Measurements from ENCODE around the gene SEC22A.

SEC22A gene

GRCh38 chr3:123262868-123263267, 61.1 kb downstream of the SEC22A start:
- no peaks in the 10 kb centered on the region for H3K9me3 ChIP-seq (ENCODE audit: low read length)
- no peaks in the 10 kb centered on the region for H4K20me1 ChIP-seq (ENCODE audit: insufficient read depth, low read length)
- no peaks in the 10 kb centered on the region for H3K4me1 ChIP-seq (ENCODE audit: insufficient read depth, low read length, severe bottlenecking)
- no peak overlapping the region for H3K4me3 ChIP-seq (ENCODE audit: low read depth, low read length, poor library complexity, severe bottlenecking)
- H3K4me2 ChIP-seq (ENCODE audit: low read length) = no peak overlapping the region
- no peaks in the 10 kb centered on the region for H3F3A ChIP-seq (ENCODE audit: insufficient read depth, low read length)
- H3K36me3 ChIP-seq (ENCODE audit: insufficient read depth, low read length) = peaks cover 22% of the 10 kb centered on the region
- no peak overlapping the region for H2AFZ ChIP-seq (ENCODE audit: low read length)
- no peaks in the 10 kb centered on the region for H3K9me2 ChIP-seq (ENCODE audit: low read depth, low read length)
- no peak overlapping the region for H3K9ac ChIP-seq (ENCODE audit: low read length)
- H3K27me3 ChIP-seq (ENCODE audit: insufficient read depth, low read length) = no peaks in the 10 kb centered on the region
- no peak for TF ChIP-seq EZH2 (IDR thresholded peaks at IDR 0.05; ENCODE audit: borderline replicate concordance, low read length)
- TF ChIP-seq CTCF (IDR thresholded peaks at IDR 0.05; ENCODE audit: low read length) = no peak
- H3K27ac ChIP-seq (ENCODE audit: low read depth, low read length, poor library complexity, severe bottlenecking) = no peak overlapping the region
- H3K79me2 ChIP-seq (ENCODE audit: insufficient read depth, low read length) = no peaks in the 10 kb centered on the region

DNA sequence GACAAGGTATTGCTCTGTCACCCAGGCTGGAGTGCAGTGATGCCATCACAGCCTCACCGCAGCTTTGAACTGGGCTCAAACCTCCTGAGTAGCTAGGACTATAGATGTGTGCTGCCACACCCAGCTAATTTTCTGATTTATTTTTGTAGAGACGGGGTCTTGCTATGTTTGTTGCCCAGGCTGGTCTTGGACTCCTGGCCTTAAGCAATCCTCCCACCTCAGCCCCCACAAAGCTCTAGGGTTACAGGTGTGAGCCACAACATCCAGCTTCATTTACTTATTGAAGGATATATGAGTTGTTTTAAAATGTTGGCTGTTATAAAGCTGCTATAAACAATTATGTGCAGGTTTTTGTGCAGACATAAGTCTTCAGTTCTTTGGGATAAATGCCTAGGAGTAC, 62.2 kb downstream of the SEC22A start:
- Histone ChIP-seq H3F3A (ENCODE audit: insufficient read depth, low read length) (no peaks in the 10 kb centered on the region), H3K79me2 (ENCODE audit: insufficient read depth, low read length) (no peaks in the 10 kb centered on the region), H3K36me3 (ENCODE audit: insufficient read depth, low read length) (peaks cover 22% of the 10 kb centered on the region), H3K4me1 (ENCODE audit: insufficient read depth, low read length, severe bottlenecking) (no peaks in the 10 kb centered on the region), H3K4me3 (ENCODE audit: low read depth, low read length, poor library complexity, severe bottlenecking) (no peak overlapping the region), H3K9ac (ENCODE audit: low read length) (no peak overlapping the region), H3K4me2 (ENCODE audit: low read length) (no peak overlapping the region), H3K9me3 (ENCODE audit: low read length) (no peaks in the 10 kb centered on the region), H3K27ac (ENCODE audit: low read depth, low read length, poor library complexity, severe bottlenecking) (no peak overlapping the region), H3K27me3 (ENCODE audit: insufficient read depth, low read length) (no peaks in the 10 kb centered on the region), H4K20me1 (ENCODE audit: insufficient read depth, low read length) (no peaks in the 10 kb centered on the region), H2AFZ (ENCODE audit: low read length) (no peak overlapping the region), H3K9me2 (ENCODE audit: low read depth, low read length) (no peaks in the 10 kb centered on the region)
- no peak for TF ChIP-seq CTCF (IDR thresholded peaks at IDR 0.05; ENCODE audit: low read length)
- TF ChIP-seq EZH2 (IDR thresholded peaks at IDR 0.05; ENCODE audit: borderline replicate concordance, low read length) = no peak

DNA sequence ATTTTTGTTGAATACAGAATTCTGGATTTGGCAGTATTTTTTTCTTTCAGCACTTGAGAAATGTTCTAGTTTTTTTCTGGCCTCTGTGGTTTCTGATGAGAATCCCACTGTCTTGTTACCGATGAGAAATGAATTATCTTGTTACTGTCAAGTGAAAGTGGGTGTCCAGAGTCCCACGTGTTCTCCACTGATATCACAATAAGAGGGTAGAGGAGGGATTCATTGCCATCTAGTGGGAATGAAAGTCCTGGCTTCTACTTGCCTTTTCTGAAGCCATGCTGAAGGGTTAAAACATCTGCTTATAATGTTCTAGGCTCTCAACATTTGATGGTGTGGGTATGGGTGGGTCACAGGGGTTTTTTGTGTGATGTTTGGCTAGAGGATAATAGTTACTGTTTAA, 66.1 kb downstream of the SEC22A start:
- Histone ChIP-seq H3K36me3 (ENCODE audit: insufficient read depth, low read length) (peaks cover 22% of the 10 kb centered on the region), H3K79me2 (ENCODE audit: insufficient read depth, low read length) (no peaks in the 10 kb centered on the region), H3K27ac (ENCODE audit: low read depth, low read length, poor library complexity, severe bottlenecking) (no peak overlapping the region), H3K9me2 (ENCODE audit: low read depth, low read length) (no peaks in the 10 kb centered on the region), H3K4me3 (ENCODE audit: low read depth, low read length, poor library complexity, severe bottlenecking) (no peak overlapping the region), H3K9me3 (ENCODE audit: low read length) (no peaks in the 10 kb centered on the region), H4K20me1 (ENCODE audit: insufficient read depth, low read length) (no peaks in the 10 kb centered on the region), H3K9ac (ENCODE audit: low read length) (no peak overlapping the region), H3K27me3 (ENCODE audit: insufficient read depth, low read length) (no peaks in the 10 kb centered on the region), H2AFZ (ENCODE audit: low read length) (no peak overlapping the region), H3F3A (ENCODE audit: insufficient read depth, low read length) (no peaks in the 10 kb centered on the region), H3K4me2 (ENCODE audit: low read length) (no peak overlapping the region), H3K4me1 (ENCODE audit: insufficient read depth, low read length, severe bottlenecking) (no peaks in the 10 kb centered on the region)
- TF ChIP-seq EZH2 (IDR thresholded peaks at IDR 0.05; ENCODE audit: borderline replicate concordance, low read length) (no peak), CTCF (IDR thresholded peaks at IDR 0.05; ENCODE audit: low read length) (no peak)
